DOHH2 (cell line): ENCODE results near the gene SMIM38.

Source experiments
- H3F3A ChIP-seq: fragments of 200-600 bp; sonication (generic), shearing (Covaris generic); 2 replicates; pipeline ENCODE4 v1.6.0; 2016; ENCODE audit warnings: antibody characterized with exemption, mild to moderate bottlenecking; ENCODE audit not compliant: control insufficient read depth, insufficient read depth
- H3K27ac ChIP-seq: fragments of 200-600 bp; sonication (generic); 2 replicates; pipeline ENCODE4 v1.5.1; 2014; ENCODE audit warnings: low read depth, mild to moderate bottlenecking, low read length, moderate library complexity
- H3K27me3 ChIP-seq: fragments of 200-600 bp; sonication (generic); 2 replicates; pipeline ENCODE4 v1.6.1; 2014; ENCODE audit warnings: mild to moderate bottlenecking, low read length, mixed read lengths; ENCODE audit not compliant: control insufficient read depth
- H3K36me3 ChIP-seq: fragments of 200-600 bp; sonication (generic); 2 replicates; pipeline ENCODE4 v1.6.1; 2014; ENCODE audit warnings: mild to moderate bottlenecking, low read length, moderate library complexity, mixed read lengths; ENCODE audit not compliant: control insufficient read depth
- H3K4me1 ChIP-seq: fragments of 200-600 bp; sonication (generic); 2 replicates; pipeline ENCODE4 v1.6.1; 2014; ENCODE audit warnings: mild to moderate bottlenecking, low read length, mixed read lengths; ENCODE audit not compliant: control insufficient read depth
- H3K4me2 ChIP-seq: fragments of 200-600 bp; sonication (generic); 2 replicates; pipeline ENCODE4 v1.6.0; 2014; ENCODE audit warnings: mild to moderate bottlenecking, low read length, moderate library complexity
- H3K4me3 ChIP-seq: fragments of 200-600 bp; sonication (generic); 2 replicates; pipeline ENCODE4 v1.5.1; 2014; ENCODE audit warnings: mild to moderate bottlenecking, low read length, mixed read lengths
- H3K79me2 ChIP-seq: fragments of 200-600 bp; sonication (generic); 2 replicates; pipeline ENCODE4 v1.6.1; 2014; ENCODE audit warnings: mild to moderate bottlenecking, low read length, mixed read lengths; ENCODE audit not compliant: control insufficient read depth
- H3K9me2 ChIP-seq: fragments of 200-600 bp; sonication (generic); replicated peaks from 2 replicates; pipeline ENCODE4 v1.6.1; 2014; ENCODE audit warnings: mild to moderate bottlenecking, low read length, mixed read lengths; ENCODE audit not compliant: control insufficient read depth
- H3K9me3 ChIP-seq: fragments of 200-600 bp; sonication (generic); 2 replicates; pipeline ENCODE4 v1.6.1; 2014; ENCODE audit warnings: antibody characterized with exemption, low read length, mixed read lengths; ENCODE audit not compliant: control insufficient read depth, insufficient read depth
- H4K20me1 ChIP-seq: fragments of 200-600 bp; sonication (generic); 2 replicates; pipeline ENCODE4 v1.6.0; 2014; ENCODE audit warnings: low read depth, mild to moderate bottlenecking, antibody characterized with exemption, low read length, moderate library complexity; ENCODE audit not compliant: control insufficient read depth, insufficient read depth
- EZH2phosphoT487 ChIP-seq: fragments of 200-600 bp; sonication (generic); IDR thresholded peaks from 2 replicates; pipeline ENCODE4 v1.6.1; 2017; ENCODE audit warnings: borderline replicate concordance, mild to moderate bottlenecking, antibody characterized with exemption, low read length, moderate library complexity, mixed read lengths
- TF ChIP-seq, protein P1 (sequence below): fragments of 200-600 bp; sonication (generic); IDR thresholded peaks from one replicate; pipeline ENCODE4 v1.5.1; 2014; ENCODE audit warnings: antibody characterized with exemption, mild to moderate bottlenecking, low read depth, low read length; ENCODE audit not compliant: poor library complexity, severe bottlenecking

Gene SMIM38

DNA sequence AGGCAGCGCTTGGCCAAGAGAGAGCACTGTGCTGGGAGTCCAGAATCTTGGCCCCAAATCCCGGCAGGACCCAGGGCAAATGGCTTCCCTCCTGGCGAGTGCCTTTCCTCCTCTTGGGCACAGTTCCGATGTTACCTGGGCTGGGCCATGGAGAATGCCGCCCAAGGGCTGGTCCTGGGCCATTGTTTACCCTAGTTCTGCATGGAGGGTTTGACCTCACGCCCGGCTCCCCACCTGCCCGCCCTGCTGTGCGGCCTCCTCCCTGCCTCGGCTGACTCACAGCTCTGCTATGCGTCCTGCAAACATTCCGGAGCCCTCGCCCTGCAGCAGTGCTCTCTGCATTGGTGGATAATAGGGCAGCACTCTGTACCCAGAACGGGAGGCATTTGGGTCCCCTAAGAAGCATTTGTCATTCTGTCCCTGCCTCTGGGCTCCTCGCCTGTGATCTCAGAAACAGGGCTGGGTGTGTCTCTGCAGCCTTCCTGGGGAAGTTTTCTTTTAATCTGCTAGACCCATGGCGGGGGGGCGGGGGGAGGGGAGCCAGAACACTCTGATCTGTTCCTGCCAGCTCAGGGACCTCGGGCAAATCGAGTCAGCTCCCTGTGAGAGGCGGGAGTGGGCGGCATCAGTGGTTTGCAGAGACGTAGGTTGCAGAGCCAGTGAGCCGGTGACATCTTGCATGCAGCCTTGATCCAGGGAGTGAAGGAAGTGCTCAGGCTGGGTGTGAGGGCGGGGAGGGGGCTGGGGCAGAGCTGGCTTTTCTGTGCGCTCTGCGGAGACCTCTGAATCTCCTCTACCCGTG is 32.9 kb upstream of the SMIM38 start:
- H4K20me1 ChIP-seq, result no peaks in the 10 kb centered on the region
- H3K9me3 ChIP-seq, result peaks cover 1% of the 10 kb centered on the region; the same call in 1 of the 2 replicates
- no peaks in the 10 kb centered on the region for H3K9me2 ChIP-seq
- TF ChIP-seq EZH2phosphoT487, result no peak
- TF ChIP-seq, protein P1, sequence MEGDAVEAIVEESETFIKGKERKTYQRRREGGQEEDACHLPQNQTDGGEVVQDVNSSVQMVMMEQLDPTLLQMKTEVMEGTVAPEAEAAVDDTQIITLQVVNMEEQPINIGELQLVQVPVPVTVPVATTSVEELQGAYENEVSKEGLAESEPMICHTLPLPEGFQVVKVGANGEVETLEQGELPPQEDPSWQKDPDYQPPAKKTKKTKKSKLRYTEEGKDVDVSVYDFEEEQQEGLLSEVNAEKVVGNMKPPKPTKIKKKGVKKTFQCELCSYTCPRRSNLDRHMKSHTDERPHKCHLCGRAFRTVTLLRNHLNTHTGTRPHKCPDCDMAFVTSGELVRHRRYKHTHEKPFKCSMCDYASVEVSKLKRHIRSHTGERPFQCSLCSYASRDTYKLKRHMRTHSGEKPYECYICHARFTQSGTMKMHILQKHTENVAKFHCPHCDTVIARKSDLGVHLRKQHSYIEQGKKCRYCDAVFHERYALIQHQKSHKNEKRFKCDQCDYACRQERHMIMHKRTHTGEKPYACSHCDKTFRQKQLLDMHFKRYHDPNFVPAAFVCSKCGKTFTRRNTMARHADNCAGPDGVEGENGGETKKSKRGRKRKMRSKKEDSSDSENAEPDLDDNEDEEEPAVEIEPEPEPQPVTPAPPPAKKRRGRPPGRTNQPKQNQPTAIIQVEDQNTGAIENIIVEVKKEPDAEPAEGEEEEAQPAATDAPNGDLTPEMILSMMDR, result no peak
- peaks cover 5% of the 10 kb centered on the region; the same call in 1 of the 2 replicates for H3K27me3 ChIP-seq
- no peak overlapping the region for H3K4me3 ChIP-seq
- H3K4me2 ChIP-seq, result no peak overlapping the region
- H3F3A ChIP-seq, result no peaks in the 10 kb centered on the region
- no peaks in the 10 kb centered on the region for H3K79me2 ChIP-seq
- H3K36me3 ChIP-seq, result no peaks in the 10 kb centered on the region
- H3K4me1 ChIP-seq, result no peaks in the 10 kb centered on the region
- no peak overlapping the region for H3K27ac ChIP-seq

DNA sequence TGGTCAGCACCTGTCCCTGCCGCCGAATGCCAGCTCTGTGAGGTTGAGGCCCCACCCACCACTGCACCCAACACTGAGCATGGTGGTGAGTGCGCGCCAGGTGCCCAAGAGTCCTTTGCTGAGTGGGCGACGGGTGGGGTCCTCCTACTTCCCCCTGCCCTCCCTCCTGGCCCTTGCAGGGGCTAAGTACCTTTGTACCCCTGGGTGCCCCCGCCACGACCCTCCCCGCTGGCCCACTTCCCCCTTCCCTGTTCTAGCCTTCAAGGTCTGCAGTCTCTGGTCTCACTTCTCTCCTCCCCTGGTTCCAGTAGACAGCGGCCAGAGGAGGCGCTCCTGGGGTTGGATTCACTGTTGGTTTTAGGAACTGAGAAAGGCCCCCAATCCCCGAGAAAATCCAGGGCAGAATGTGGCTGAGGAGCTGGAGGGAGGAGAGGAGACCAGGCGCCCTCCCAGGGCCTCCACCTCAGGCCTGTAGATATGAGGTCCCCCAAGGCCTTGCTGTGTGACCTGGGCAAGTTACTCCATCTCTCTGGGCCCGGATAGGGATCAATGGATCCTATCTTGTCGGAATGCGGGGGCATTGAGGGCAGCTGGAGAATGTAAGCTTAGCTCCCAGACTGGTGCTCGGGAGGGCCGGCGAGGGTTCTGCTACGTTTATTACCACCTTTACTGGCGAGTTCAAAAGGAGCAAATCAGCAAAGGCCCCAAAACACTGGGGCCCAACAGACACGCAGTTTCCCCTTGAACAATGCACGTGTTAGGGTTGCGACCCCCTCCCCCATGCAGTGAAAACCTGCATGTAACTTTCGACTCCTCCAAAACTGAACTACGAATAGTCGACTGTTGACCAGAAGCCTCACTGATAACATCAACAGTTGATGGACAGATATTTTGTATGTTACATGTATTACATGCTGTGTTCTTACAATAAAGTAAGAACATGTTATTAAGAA is 31.9 kb upstream of the SMIM38 start:
- Histone ChIP-seq H3F3A (no peaks in the 10 kb centered on the region), H3K4me2 (no peak overlapping the region), H3K36me3 (no peaks in the 10 kb centered on the region), H4K20me1 (no peaks in the 10 kb centered on the region), H3K79me2 (no peaks in the 10 kb centered on the region), H3K9me2 (no peaks in the 10 kb centered on the region), H3K9me3 (peaks cover 4% of the 10 kb centered on the region; the same call in 1 of the 2 replicates), H3K4me1 (no peaks in the 10 kb centered on the region), H3K27ac (no peak overlapping the region), H3K4me3 (no peak overlapping the region), H3K27me3 (peaks cover 5% of the 10 kb centered on the region; the same call in 1 of the 2 replicates)
- TF ChIP-seq EZH2phosphoT487, result no peak
- TF ChIP-seq, protein P1, result peak; percentile 15

DNA sequence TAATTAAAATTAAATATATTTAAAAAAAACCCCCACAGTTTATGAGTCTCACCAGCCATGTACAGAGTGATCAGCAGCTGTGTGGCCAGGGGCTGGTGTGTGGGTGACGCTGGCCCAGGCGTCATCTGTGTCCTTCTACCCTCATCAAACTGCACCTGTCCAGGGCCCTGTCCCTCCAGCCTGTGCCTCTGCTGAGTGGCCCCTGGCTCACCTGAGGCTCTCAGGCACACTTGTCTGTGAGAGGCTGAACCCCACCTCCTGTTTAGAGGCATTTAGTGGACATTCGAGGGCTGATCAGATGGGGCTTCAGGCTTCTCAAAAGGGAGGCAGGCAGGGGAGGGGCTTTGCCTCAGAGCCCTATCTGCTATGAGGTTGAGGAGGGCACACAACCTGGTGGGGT is 29.9 kb upstream of the SMIM38 start:
- no peak for TF ChIP-seq EZH2phosphoT487
- TF ChIP-seq, protein P1, result no peak
- Histone ChIP-seq H3K27me3 (peaks cover 5% of the 10 kb centered on the region; the same call in 1 of the 2 replicates), H3K9me2 (no peaks in the 10 kb centered on the region), H3K4me3 (no peak overlapping the region), H3K79me2 (no peaks in the 10 kb centered on the region), H3K4me1 (no peaks in the 10 kb centered on the region), H3F3A (no peaks in the 10 kb centered on the region), H4K20me1 (no peaks in the 10 kb centered on the region), H3K4me2 (no peak overlapping the region), H3K27ac (no peak overlapping the region), H3K9me3 (peaks cover 4% of the 10 kb centered on the region; the same call in 1 of the 2 replicates), H3K36me3 (no peaks in the 10 kb centered on the region)
